Kidney (tissue), 14 donors: ENCODE results near the gene PRSS50. TPM values are rescaled to one million over a fixed set of nuclear protein-coding genes. Genes with fewer than 3 reads are reported as not detected.

Experiments used
- DNase-seq, 5 donors: peaks; one replicate each; pipeline ENCODE4 v3.0.0-alpha.2; 2013 to 2020
- FAIRE-seq: peaks from 2 replicates; lab custom pipeline; 2012; peaks lifted over from hg19 to GRCh38; lab: Jason Lieb, UNC
- H3K27ac ChIP-seq, 2 donors: one replicate each; pipeline ENCODE4 v1.7.0; 2013; ENCODE audit warnings: low read depth in 2 of 2, low read length in 2 of 2, inconsistent platforms in 1 of 2
- H3K27me3 ChIP-seq: one replicate; pipeline ENCODE4 v1.7.1; 2013; ENCODE audit warnings: low read length, inconsistent platforms; ENCODE audit not compliant: control insufficient read depth, insufficient read depth
- H3K36me3 ChIP-seq, 3 donors: one replicate each; pipeline versions ENCODE4 v1.7.0 to v1.7.1; 2013; ENCODE audit warnings: low read length in 3 of 3, control low read depth in 1 of 3, inconsistent platforms in 1 of 3; ENCODE audit not compliant: insufficient read depth in 3 of 3, control insufficient read depth in 2 of 3
- H3K4me1 ChIP-seq, 3 donors: one replicate each; pipeline versions ENCODE4 v1.7.0 to v1.7.1; 2013; ENCODE audit warnings: low read length in 3 of 3, inconsistent platforms in 1 of 3, low read depth in 1 of 3; ENCODE audit not compliant: control insufficient read depth in 2 of 3, insufficient read depth in 2 of 3
- H3K4me3 ChIP-seq, 3 donors: one replicate each; pipeline versions ENCODE4 v1.7.0 to v1.8.1; 2013; ENCODE audit warnings: low read length in 3 of 3, control low read depth in 1 of 3, inconsistent platforms in 1 of 3
- H3K9ac ChIP-seq, 3 donors: one replicate each; pipeline versions ENCODE4 v1.7.0 to v1.7.1; 2013; ENCODE audit warnings: low read length in 3 of 3, control low read depth in 1 of 3, inconsistent platforms in 1 of 3
- H3K9me3 ChIP-seq, 3 donors: one replicate each; pipeline versions ENCODE4 v1.7.0 to v1.7.1; 2013; ENCODE audit warnings: low read length in 3 of 3, control low read depth in 1 of 3, inconsistent platforms in 1 of 3; ENCODE audit not compliant: control insufficient read depth in 2 of 3, insufficient read depth in 1 of 3
- intact Hi-C: fragments of 100-400 bp; cut with DNase I; formaldehyde crosslinking; loops from one replicate; pipeline ENCODE4 v1.11.1; 2022
- polyA plus RNA-seq: library from polyadenylated mRNA; stranded (reverse); fragments of 350-450 nt; fragmentation: Illumina TruSeq; extraction: RNeasy Lipid Tissue Mini Kit (QIAGEN cat#74804); gene quantifications from one replicate; pipeline ENCODE4 v1.2.3, GENCODE V29; 2014; ENCODE audit warnings: low read depth, low replicate concordance; ENCODE audit not compliant: insufficient read depth
- total RNA-seq: library from RNA; stranded (reverse); fragmentation: NEBNext Ultra II Directional; extraction: Animal tissue kit (Norgen Biotek cat#: 25700); gene quantifications from one replicate; pipeline ENCODE4 v1.2.1, GENCODE V29; 2021
- TF ChIP-seq, protein P1 (sequence below): IDR thresholded peaks from 3 replicates; pipeline ENCODE4 v1.5.1; 2012; ENCODE audit warnings: mild to moderate bottlenecking, moderate library complexity, borderline replicate concordance; ENCODE audit not compliant: insufficient read depth; ENCODE audit errors: extremely low read depth
- donor health status: control.
- donor health status: control.
- donor health status: control.
- donor health status: control.
- donor health status: control.
- donor health status: DM: yes; HTN: yes; CAD: no.
- donor health status: Normal renal cell carcinoma (clear cell type).

Gene PRSS50
- total and polyA plus RNA-seq, 2 donors from 2014 or later: 0.19 to 0.35 TPM

DNA sequence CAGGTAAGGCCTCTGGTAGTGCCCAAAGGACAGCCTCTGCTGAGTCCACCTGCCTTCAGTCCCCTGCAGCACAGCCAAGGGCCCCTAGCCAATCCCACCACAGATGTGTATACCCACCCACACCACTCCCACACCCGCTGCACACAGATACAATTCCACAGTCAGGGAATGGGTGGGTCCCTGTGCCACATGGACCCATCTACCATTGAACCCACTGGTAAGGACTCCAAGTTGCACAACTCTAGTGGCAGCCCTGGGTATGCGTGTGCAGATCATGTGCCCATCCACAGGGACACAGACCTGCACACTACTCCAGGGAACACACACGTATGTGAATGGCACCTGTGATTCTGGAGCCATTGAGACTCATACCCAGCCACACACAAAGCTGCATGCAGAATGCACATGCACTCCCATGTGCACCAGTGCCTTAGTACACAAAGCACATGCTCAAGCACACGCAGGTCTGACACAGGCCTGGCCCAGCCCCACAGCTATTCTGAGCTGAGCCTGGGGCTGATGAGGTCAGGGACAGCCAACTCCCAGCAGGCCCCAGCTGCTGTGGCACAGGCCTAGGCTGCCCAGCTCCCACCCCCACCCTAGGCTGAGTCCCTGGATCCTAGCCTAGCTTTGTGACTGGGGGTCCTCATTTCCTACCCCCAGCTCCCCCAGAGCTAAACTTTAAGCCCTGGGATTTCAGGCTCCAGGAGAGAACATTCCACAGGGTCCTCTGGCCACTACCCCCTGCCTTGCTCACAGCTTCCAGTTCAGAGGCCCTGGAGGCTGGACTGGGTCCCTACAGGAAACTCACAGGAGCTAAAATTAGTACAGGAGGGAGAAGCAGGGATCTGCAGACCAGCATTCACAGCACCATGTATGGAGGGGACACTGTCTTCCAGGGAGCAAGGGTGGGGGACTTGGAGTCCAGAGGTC, 21.4 kb downstream of the PRSS50 start:
- peak in 1 of 5 donors; percentile 29 for DNase-seq
- intact Hi-C loops: no loop called here
- no peaks in the 10 kb centered on the region for H3K9me3 ChIP-seq
- no peaks in the 10 kb centered on the region for H3K27me3 ChIP-seq
- no peak for FAIRE-seq
- no peak overlapping the region for H3K9ac ChIP-seq
- H3K4me3 ChIP-seq: no peak overlapping the region
- peaks cover 0 to 52% (median 13%) of the 10 kb centered on the region in 3 donors for H3K4me1 ChIP-seq
- TF ChIP-seq, protein P1, sequence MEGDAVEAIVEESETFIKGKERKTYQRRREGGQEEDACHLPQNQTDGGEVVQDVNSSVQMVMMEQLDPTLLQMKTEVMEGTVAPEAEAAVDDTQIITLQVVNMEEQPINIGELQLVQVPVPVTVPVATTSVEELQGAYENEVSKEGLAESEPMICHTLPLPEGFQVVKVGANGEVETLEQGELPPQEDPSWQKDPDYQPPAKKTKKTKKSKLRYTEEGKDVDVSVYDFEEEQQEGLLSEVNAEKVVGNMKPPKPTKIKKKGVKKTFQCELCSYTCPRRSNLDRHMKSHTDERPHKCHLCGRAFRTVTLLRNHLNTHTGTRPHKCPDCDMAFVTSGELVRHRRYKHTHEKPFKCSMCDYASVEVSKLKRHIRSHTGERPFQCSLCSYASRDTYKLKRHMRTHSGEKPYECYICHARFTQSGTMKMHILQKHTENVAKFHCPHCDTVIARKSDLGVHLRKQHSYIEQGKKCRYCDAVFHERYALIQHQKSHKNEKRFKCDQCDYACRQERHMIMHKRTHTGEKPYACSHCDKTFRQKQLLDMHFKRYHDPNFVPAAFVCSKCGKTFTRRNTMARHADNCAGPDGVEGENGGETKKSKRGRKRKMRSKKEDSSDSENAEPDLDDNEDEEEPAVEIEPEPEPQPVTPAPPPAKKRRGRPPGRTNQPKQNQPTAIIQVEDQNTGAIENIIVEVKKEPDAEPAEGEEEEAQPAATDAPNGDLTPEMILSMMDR: no peak
- H3K36me3 ChIP-seq: no peaks in the 10 kb centered on the region
- H3K27ac ChIP-seq: peak overlapping the region; percentile 51 to 65

DNA sequence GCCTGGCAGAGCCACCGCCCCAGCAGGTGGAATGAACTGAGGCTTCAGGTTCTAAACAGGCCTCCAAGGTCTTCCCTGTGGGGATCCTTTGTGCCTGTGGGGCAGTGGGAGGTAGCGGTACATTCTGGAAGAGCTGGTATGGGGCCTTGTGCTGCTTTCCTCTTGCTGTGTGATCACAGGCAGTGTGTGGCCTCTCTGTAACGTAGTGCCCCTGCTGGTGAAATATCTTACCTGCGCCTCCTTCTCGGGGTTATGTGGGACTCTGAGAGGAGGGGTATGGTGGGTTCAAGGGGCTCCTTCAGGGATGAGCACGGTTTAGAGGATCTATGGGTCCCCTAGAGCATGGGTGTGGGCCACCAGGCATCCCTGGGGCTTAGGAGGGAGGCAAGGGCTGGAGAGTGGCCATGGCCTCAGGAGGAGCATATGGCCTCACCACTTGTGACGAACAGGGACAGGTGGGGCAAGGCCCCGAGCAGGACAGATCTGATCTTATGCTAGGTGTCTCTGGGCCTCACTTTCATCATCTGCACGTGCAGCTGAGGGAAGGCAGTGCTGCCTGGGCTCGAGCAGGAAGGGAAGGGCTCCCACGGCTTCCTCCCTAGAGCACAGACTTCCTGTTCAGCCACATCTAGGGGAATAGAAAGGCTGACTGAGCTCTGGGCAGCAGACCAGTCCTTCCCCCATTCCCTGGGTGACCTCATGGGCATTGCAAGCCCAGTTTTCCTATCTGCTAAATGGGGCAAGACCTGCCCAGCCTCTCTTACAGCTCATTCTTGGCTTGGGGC, 22.3 kb downstream of the PRSS50 start:
- intact Hi-C loops: no loop called here
- H3K27me3 ChIP-seq: no peaks in the 10 kb centered on the region
- H3K27ac ChIP-seq: peak overlapping the region; percentile 51 to 65
- TF ChIP-seq, protein P1: peak; percentile 11
- no peaks in the 10 kb centered on the region for H3K9me3 ChIP-seq
- no peak overlapping the region for H3K9ac ChIP-seq
- H3K4me1 ChIP-seq: peaks cover 0 to 55% (median 9%) of the 10 kb centered on the region in 3 donors
- FAIRE-seq (no peak), DNase-seq (peak in 1 of 5 donors; percentile 53)
- H3K4me3 ChIP-seq: no peak overlapping the region
- no peaks in the 10 kb centered on the region for H3K36me3 ChIP-seq

DNA sequence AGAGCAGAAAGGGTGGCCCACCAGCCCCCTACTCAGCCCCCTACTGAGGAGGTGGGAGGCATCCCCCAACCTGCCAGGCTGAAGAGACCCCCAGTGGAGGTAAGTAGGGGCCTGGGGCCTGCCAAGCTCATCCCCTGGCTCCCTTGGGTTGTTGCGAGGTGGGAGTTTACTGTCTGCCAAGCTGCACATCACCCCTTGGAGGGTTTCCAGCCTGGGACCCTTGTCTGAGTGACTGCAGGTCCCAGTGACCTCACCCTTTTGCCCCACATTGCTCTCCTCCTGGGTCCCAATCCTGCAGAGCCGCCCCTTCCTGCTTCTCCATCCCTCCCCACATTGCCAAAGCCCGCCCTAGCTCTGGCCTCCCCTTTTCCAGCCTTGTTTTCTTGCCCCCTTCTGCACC, 23.1 kb downstream of the PRSS50 start:
- Histone ChIP-seq H3K27me3 (no peaks in the 10 kb centered on the region), H3K4me1 (peaks cover 0 to 48% (median 2%) of the 10 kb centered on the region in 3 donors), H3K36me3 (no peaks in the 10 kb centered on the region), H3K27ac (no peak overlapping the region), H3K9me3 (no peaks in the 10 kb centered on the region), H3K4me3 (no peak overlapping the region), H3K9ac (no peak overlapping the region)
- no peak for DNase-seq
- no peak for FAIRE-seq
- intact Hi-C loops: no loop called here
- TF ChIP-seq, protein P1: no peak
